OCI-LY3 (cell line): ENCODE results near the gene TPRA1.

Experiments used
- H2AFZ ChIP-seq: fragments of 200-600, 300-600 bp; shearing (Covaris generic); 2 replicates; pipeline ENCODE4 v1.6.0; 2014; ENCODE audit warnings: antibody characterized with exemption, low read depth, low read length
- H3K27ac ChIP-seq: fragments of 200-600, 300-600 bp; sonication (generic); 2 replicates; pipeline ENCODE4 v1.5.1; 2014; ENCODE audit warnings: mild to moderate bottlenecking, low read length, moderate library complexity, mixed read lengths
- H3K27me3 ChIP-seq: fragments of 200-600, 300-600 bp; sonication (generic); 2 replicates; pipeline ENCODE4 v1.6.1; 2014; ENCODE audit warnings: low read depth, low read length, mixed read lengths
- H3K36me3 ChIP-seq: fragments of 200-600, 300-600 bp; sonication (generic); replicated peaks from 2 replicates; pipeline ENCODE3; 2014; ENCODE audit warnings: low read depth, low read length, mixed read lengths
- H3K4me1 ChIP-seq: fragments of 300-600, 200-600 bp; sonication (generic); 2 replicates; pipeline ENCODE4 v1.6.1; 2014; ENCODE audit warnings: low read length, mixed read lengths
- H3K4me2 ChIP-seq: fragments of 200-600, 300-600 bp; sonication (generic); 2 replicates; pipeline ENCODE4 v1.6.1; 2014; ENCODE audit warnings: low read length, mixed read lengths
- H3K4me3 ChIP-seq: fragments of 300-600, 200-600 bp; sonication (generic); 2 replicates; pipeline ENCODE4 v1.5.1; 2014; ENCODE audit warnings: antibody characterized with exemption, mild to moderate bottlenecking, low read length, moderate library complexity
- H3K79me2 ChIP-seq: fragments of 300-600, 200-600 bp; shearing (Covaris generic); 2 replicates; pipeline ENCODE4 v1.6.1; 2014; ENCODE audit warnings: mild to moderate bottlenecking, low read length, mixed read lengths
- H3K9ac ChIP-seq: fragments of 300-600, 200-600 bp; shearing (Covaris generic); 2 replicates; pipeline ENCODE4 v1.6.0; 2014; ENCODE audit warnings: mild to moderate bottlenecking, low read length, moderate library complexity
- H3K9me3 ChIP-seq: fragments of 200-600, 300-600 bp; shearing (Covaris generic); 2 replicates; pipeline ENCODE4 v1.6.1; 2014; ENCODE audit warnings: low read length, mixed read lengths; ENCODE audit not compliant: insufficient read depth
- H4K20me1 ChIP-seq: fragments of 200-600, 300-600 bp; sonication (generic); 2 replicates; pipeline ENCODE4 v1.6.1; 2016; ENCODE audit warnings: low read length, mixed read lengths; ENCODE audit not compliant: insufficient read depth
- EZH2phosphoT487 ChIP-seq: fragments of 200-600 bp; shearing (Covaris generic); IDR thresholded peaks from 2 replicates; pipeline ENCODE4 v1.6.1; 2018; ENCODE audit warnings: antibody characterized with exemption, mixed run types, low read depth
- TF ChIP-seq, protein P1 (sequence below): fragments of 200-600, 300-600 bp; sonication (generic); IDR thresholded peaks from 2 replicates; pipeline ENCODE4 v1.5.1; 2014; ENCODE audit warnings: antibody characterized with exemption, low read length, low read depth

TPRA1 gene

DNA sequence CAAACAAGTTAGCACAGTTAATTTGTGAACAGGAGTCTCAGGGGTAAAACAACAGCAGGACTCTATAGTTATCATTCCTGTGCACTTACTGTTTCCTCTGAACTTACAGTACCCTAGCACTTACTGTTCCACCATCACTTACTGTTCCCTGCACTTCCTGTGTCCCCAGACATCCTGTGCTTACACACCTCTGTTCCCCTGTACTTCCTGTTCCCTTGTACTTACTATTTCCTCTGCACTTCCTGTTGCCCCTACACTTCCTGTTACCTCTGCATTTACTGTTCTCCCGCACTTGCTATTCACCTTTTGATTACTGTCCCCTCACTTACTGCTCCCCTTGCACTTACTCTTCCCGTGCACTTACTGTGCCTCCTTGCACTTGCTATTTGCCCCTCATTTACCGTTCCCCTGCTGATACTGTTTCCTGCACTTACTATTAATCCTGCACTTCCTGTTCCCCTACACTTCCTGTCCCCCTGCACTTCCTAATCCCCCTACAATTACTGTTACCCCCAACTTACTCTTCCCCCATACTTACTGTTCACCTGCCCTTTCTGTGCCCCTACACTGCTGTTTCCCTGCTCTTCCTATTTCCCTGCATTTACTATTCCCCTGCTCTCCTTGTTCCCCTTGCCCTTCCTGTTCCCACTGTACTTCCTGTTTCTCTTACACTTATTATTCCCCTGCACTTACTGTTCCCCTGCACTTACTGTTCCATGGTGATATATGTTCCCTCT lies 30.3 kb downstream of the TPRA1 start:
- Histone ChIP-seq H3K79me2 (no peaks in the 10 kb centered on the region), H3K36me3 (peaks cover 5% of the 10 kb centered on the region), H3K27ac (no peak overlapping the region), H3K27me3 (no peaks in the 10 kb centered on the region; the same call in 1 of the 2 replicates), H3K9ac (no peak overlapping the region), H3K4me3 (peak overlapping the region; percentile 9), H2AFZ (peak overlapping the region; percentile 96), H3K4me1 (peaks cover 3% of the 10 kb centered on the region; the same call in 1 of the 2 replicates), H3K4me2 (peak overlapping the region; percentile 17; the same call in 1 of the 2 replicates), H3K9me3 (no peaks in the 10 kb centered on the region), H4K20me1 (no peaks in the 10 kb centered on the region)
- TF ChIP-seq, protein P1, sequence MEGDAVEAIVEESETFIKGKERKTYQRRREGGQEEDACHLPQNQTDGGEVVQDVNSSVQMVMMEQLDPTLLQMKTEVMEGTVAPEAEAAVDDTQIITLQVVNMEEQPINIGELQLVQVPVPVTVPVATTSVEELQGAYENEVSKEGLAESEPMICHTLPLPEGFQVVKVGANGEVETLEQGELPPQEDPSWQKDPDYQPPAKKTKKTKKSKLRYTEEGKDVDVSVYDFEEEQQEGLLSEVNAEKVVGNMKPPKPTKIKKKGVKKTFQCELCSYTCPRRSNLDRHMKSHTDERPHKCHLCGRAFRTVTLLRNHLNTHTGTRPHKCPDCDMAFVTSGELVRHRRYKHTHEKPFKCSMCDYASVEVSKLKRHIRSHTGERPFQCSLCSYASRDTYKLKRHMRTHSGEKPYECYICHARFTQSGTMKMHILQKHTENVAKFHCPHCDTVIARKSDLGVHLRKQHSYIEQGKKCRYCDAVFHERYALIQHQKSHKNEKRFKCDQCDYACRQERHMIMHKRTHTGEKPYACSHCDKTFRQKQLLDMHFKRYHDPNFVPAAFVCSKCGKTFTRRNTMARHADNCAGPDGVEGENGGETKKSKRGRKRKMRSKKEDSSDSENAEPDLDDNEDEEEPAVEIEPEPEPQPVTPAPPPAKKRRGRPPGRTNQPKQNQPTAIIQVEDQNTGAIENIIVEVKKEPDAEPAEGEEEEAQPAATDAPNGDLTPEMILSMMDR, result no peak
- no peak for TF ChIP-seq EZH2phosphoT487

DNA sequence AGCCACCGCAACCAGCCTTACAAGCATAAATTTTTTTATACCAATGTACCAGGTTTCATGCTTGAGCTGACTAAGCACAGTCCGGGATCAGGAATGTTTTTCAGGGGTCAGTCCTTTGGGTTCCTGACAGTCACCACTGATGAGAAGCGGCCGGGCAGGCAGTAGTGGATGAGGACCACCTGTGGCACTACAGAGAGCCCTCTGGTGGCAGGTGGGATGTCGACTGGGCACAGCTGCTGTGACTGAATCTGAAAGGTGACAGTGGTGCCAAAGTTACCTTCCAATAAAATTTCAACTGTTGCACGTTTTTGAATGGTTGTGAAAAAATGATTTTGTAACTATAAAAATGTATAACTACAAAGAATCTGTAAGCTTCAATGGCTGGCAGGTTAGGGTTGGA lies 34.0 kb downstream of the TPRA1 start:
- TF ChIP-seq, protein P1, result peak; percentile 42
- TF ChIP-seq EZH2phosphoT487, result no peak
- Histone ChIP-seq H3K27ac (no peak overlapping the region), H3K79me2 (no peaks in the 10 kb centered on the region), H3K9ac (no peak overlapping the region), H4K20me1 (no peaks in the 10 kb centered on the region), H3K4me2 (no peak overlapping the region), H3K36me3 (peaks cover 5% of the 10 kb centered on the region), H2AFZ (no peak overlapping the region), H3K4me3 (no peak overlapping the region), H3K4me1 (peaks cover 3% of the 10 kb centered on the region; the same call in 1 of the 2 replicates), H3K9me3 (no peaks in the 10 kb centered on the region), H3K27me3 (no peaks in the 10 kb centered on the region; the same call in 1 of the 2 replicates)

DNA sequence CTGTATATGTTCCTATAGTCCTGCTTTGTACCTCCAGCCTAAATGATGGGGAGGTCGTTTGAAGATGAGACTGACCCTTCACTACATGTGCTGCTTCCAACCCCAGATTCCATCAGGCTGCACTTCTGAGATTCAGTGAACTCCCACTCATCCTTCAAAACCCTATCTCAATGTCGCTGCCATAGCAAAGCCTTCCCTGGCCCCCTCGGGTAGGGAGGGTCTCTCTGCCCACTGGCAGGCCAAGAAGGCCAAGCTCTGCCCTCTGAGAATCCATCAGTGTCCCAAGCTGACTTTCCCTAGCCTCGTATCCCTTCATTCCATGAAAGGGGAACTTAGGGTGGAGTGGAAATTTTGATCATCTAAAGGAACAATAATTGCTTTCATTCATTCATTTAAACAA lies 35.4 kb downstream of the TPRA1 start:
- H4K20me1 ChIP-seq, result no peaks in the 10 kb centered on the region
- no peak overlapping the region for H3K9ac ChIP-seq
- peaks cover 2% of the 10 kb centered on the region; the same call in 1 of the 2 replicates for H3K4me1 ChIP-seq
- H3K27ac ChIP-seq, result no peak overlapping the region
- H3K36me3 ChIP-seq, result peaks cover 5% of the 10 kb centered on the region
- no peaks in the 10 kb centered on the region for H3K79me2 ChIP-seq
- no peak overlapping the region for H3K4me3 ChIP-seq
- no peaks in the 10 kb centered on the region for H3K9me3 ChIP-seq
- H3K4me2 ChIP-seq, result no peak overlapping the region
- TF ChIP-seq, protein P1, result no peak
- no peak overlapping the region for H2AFZ ChIP-seq
- H3K27me3 ChIP-seq, result no peaks in the 10 kb centered on the region; the same call in 1 of the 2 replicates

DNA sequence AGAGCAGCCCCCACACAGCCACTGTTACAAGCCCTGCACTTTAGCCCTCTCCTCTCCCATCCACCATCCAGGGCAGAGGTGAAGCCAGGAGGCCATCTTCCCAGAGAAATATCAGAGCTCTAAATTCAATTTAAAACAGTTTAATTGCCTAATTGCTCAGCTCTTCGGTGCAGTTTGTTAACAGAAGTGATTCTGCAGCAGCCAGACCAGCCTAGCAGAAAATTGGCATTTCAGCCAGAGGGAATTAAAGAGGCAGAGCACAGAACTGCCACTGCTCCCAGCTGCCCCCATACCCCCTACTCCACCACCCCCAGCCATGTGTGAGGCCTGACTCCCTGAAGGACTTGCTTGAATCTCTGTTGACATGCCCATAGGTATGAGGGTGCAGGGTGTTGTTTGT lies 38.5 kb downstream of the TPRA1 start:
- Histone ChIP-seq H4K20me1 (no peaks in the 10 kb centered on the region), H3K79me2 (no peaks in the 10 kb centered on the region), H3K9me3 (no peaks in the 10 kb centered on the region), H3K27ac (no peak overlapping the region), H3K4me1 (peaks cover 4% of the 10 kb centered on the region), H3K9ac (no peak overlapping the region), H3K4me3 (no peak overlapping the region), H3K27me3 (peaks cover 5% of the 10 kb centered on the region; the same call in 1 of the 2 replicates), H3K36me3 (no peaks in the 10 kb centered on the region), H3K4me2 (no peak overlapping the region), H2AFZ (no peak overlapping the region)
- TF ChIP-seq EZH2phosphoT487, result no peak
